Adipose tissue (tissue), 3 donors: Measurements from ENCODE around the gene TMEM161A. TPM values are rescaled to one million over a fixed set of nuclear protein-coding genes. Genes with fewer than 3 reads are reported as not detected.
A peak's percentile ranks its signal among the peaks of the same experiment; 100 is the strongest.
"Not testable (repeated sequence)": the region's sequence is repeated elsewhere in the genome, so short reads cannot be mapped to it uniquely, and the experiment has no call there.

Experiments used
- H3K27ac ChIP-seq: one replicate; pipeline ENCODE4 v1.5.1; 2013; ENCODE audit warnings: low read depth, low read length
- WGBS, 3 donors: extraction: QIAGEN DNeasy Blood & Tissue Kit; methylation state at CpG; one replicate each; pipeline ENCODE4 v1.1.7; 2013; 5-methylcytosine and 5-hydroxymethylcytosine counted together
- polyA plus RNA-seq, 3 donors: library from polyadenylated mRNA; stranded (reverse); fragments of 200-250 nt; gene quantifications; one replicate each; pipeline ENCODE4 v1.2.3, GENCODE V29; 2013
- donor health status: healthy with polysubstance abuse.
- donor health status: Bipolar disorder and iron deficiency.
- donor health status: healthy.

The TMEM161A gene
- polyA plus RNA-seq = 10 to 100 TPM in 2 of 3 donors, 1 to 10 TPM in 1; 8.7 to 21.8 (median 19.0) TPM

DNA sequence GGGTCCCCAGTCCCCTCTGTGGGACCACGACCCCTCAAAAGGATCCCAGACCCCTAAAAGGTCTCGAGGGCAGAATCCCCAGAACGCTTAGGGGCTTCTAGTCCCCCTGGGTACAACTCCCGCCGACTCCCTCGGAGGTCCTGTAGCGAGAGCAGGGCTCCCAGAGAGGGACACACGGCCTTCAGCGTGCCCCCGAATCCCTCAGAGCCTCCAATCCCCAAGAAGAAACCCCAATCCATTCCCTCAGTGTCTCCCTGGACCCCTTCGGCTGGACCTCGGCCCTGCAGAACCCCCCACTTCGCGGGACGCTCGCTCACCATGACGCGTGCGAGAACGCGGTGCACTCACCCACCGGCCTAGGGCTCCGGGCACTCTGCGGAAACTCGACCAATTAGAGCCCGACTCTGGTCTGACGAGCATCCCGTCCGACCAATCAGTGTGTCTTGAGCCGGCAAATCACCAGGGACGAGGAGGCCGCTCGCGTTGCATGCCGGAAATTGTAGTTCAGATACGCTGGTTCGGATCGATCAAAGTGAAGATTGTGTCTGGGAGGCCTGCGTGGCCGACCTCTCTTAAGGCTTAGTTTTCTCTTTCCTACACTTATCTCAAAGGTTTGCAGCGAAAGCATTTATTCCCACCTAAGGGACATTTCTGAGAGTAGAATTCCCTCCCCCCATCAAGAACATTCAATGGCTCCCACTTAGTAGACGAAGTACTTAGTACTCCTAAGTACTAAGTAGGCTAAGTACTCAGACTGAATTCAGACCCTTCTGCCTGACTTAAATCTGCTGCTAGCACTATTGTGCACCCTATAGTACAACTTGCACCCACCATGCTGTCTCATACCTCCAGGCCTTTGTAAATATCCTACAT is at the start of gene TMEM161A:
TSS of gene TMEM161A (minus strand) at position 370 of the 873 bp plus-strand sequence. CDS start at position 320, 50 bp downstream.
- no peak within 1 kb of the TSS for H3K27ac ChIP-seq
- WGBS, 3 donors = 2 to 3% (median 3%) methylated on average over 42 of the region's 42 CpGs

- peak overlapping the region; percentile 84 for H3K27ac ChIP-seq
- 93 to 97% (median 96%) methylated on average over 14 of the region's 14 CpGs for WGBS, 3 donors
Measured at GRCh38 chr19:19186742-19187141, 48.5 kb upstream of the TMEM161A start.

DNA sequence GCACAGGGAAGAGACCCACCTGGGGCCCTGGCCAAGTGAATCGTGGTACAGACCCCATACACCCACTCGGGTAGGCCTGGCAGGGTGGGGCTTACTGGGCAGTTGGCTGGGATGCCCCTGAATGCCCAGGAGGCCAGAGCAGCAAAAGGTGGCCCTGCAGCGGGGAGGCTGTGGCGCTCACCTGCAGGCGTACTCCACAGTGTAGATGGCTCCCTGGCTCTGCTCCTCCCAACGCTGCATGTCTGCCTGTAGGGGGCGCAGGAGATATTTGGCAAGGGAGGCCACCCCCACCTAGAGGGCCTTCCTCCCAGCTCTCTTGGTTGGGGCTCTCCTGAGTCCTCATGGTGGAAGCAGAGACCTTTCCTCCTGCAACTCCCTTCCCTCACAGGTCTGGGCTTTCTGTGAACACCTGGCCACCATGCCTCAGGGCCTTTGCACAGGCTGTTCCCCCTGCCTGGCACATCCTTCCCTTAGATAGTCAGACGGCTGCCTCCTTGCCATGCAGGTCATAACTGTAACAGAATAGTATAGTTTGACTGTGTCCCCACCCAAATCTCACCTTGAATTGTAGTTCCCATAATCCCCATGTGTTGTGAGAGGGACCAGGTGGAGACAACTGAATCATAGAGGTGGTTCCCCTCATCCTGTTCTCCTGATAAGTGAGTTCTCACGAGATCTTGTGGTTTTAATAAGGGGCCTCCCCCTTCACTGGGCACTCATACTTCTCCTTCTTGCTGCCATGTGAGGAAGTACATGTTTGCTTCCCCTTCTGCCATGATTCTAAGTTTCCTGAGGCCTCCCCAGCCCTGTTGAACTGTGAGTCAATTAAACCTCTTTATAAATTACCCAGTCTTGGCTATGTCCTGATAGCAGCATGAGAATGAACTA is 47.8 kb upstream of the TMEM161A start:
- 58 to 69% (median 67%) methylated on average over 9 of the region's 9 CpGs for WGBS, 3 donors
- peak overlapping the region; percentile 84 for H3K27ac ChIP-seq

DNA sequence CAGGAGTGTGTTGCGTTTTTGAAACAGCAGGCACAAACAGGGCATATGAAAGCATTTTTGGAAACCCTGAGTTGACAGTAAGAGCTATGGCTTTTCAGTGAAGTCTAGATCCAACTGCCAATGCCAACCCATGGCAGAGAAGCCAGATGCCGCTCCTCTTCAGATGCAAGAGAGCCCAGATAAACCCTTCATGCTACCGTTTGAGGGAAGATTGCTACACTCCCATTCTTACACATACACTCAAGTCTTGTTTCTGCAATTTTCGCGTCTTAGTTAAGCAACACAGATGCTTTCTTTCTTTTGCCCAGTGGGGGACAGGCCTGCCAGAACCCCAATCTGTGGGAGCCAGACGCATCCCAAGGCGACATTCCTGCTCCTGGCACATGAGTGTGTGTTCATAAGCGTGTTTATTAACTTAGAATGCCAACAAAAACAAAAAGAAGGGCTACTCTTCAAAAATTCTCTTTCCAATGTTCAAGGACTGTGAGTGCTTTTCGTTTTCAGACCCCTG is 43.3 kb upstream of the TMEM161A start:
- H3K27ac ChIP-seq = no peak overlapping the region
- 66 to 88% (median 77%) methylated on average over 9 of the region's 9 CpGs for WGBS, 3 donors

DNA sequence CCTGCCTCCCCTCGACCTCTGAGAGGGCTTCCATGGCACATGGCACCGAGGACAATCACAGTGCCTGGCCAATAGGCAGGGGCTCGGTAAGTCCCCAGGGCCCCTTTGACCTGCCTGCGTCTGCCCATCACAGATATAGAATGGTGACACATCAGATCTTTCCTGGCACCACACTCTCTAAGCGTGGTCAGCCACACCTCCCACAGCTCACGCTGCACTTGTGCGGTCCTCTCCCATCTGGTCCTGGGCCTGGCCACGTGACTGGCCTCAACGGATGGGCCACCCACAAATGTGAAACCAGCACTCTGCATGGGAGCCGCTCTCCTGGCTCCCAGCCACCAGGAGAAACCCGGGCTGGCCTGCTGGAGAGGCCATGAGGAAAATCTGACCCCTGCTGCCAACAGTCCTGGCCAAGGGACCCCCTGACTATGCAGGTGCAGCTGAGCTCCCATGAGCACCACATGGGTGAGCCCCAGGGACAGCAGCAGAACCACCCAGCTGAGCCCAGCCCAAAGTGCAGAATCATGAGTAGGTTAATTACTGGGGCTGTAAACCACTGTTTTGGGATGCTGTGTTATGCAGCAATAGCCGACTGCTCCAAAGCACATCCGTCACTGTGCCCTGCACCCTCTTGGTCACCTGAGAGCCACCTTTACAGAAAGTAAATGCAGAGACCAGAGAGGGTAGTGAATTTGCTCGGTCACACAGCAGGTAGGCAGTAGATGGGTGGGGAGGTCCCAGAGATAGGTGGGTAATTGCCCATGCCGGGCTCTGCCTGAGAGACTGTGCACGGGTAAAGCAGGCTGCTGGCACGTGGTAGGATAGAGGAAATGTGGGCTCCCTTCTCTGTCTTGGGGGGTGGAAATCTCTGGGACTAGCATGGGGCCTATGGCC is 41.5 kb upstream of the TMEM161A start:
- WGBS, 3 donors = 88 to 89% (median 88%) methylated on average over 17 of the region's 17 CpGs
- no peak overlapping the region for H3K27ac ChIP-seq

GRCh38 chr19:19176950-19177349 is 38.7 kb upstream of the TMEM161A start:
- no peak overlapping the region for H3K27ac ChIP-seq
- WGBS, 3 donors = 87 to 92% (median 89%) methylated on average over 8 of the region's 8 CpGs

DNA sequence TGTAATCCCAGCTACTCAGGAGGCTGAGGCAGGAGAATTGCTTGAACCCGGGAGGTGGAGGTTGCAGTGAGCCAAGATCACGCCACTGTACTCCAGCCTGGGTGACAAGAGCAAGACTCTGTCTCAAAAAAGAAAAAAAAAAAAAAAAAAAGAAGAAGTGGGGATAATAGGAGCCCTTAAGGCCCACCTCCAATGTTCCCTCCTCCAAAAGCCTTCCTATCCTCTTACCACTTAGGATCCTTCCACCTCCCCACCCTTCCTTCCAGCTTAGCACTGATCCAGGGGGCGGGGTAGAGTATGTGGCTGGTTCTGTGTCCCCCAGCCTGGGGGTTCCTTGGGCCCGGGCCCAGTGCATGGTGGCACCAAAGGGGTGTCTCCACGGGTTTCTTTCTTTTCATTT is 35.0 kb upstream of the TMEM161A start:
- not testable (repeated sequence) for H3K27ac ChIP-seq
- 84 to 90% (median 89%) methylated on average over 4 to 5 of the region's 5 CpGs for WGBS, 3 donors

DNA sequence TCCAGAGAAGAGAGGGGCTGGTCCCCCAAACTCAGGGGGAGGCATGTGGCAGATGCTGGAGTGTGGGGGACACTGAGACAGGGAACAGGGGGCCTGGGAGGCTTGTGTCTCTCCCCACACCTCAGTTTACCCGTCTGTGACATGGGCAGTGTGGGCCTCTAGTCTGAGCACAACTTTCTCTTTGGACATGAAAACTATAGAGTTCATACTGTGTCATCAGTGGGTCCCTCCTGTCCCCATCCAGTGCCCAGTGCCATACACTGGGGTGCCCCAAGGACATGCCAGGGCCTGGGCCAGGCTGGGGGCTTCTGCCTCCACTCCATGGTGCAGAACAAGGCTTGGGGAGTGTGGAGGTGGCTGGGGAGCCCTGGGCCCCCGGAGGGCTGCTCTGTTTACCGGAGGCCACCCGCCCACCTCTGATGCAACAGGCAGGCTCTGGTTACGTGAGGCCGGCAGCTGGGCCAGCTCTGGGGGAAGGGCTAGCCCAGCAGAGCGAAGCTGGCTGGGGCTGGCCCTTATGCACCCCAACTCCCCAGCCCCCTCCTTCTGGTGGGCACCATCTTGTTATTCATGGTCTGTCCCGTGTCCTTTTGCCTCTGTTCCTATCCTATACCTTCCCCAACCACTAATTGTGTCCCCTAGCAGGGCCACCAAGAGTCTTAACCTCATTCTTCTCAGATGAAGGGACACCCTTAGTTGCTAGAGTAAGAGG is 33.7 kb upstream of the TMEM161A start:
- no peak overlapping the region for H3K27ac ChIP-seq
- 45 to 69% (median 52%) methylated on average over 7 to 8 of the region's 8 CpGs for WGBS, 3 donors

- WGBS, 3 donors = 69 to 89% (median 75%) methylated on average over 6 of the region's 6 CpGs
- H3K27ac ChIP-seq = no peak overlapping the region
Measured at GRCh38 chr19:19170873-19171672, 32.8 kb upstream of the TMEM161A start.

- WGBS, 3 donors = 12 to 16% (median 14%) methylated on average over 51 to 56 of the region's 56 CpGs
- no peak within 1 kb of the TSS for H3K27ac ChIP-seq
Measured at GRCh38 chr19:19170053-19170872, 32.0 kb upstream of the TMEM161A start, which contains the start of gene MEF2B. TSS of gene MEF2B (minus strand) at chr19:19170263. CDS start at chr19:19150735, 19,528 bp downstream.

GRCh38 chr19:19169236-19170052 is 31.2 kb upstream of the TMEM161A start:
- WGBS, 3 donors = 74 to 89% (median 84%) methylated on average over 9 of the region's 9 CpGs
- no peak overlapping the region for H3K27ac ChIP-seq

DNA sequence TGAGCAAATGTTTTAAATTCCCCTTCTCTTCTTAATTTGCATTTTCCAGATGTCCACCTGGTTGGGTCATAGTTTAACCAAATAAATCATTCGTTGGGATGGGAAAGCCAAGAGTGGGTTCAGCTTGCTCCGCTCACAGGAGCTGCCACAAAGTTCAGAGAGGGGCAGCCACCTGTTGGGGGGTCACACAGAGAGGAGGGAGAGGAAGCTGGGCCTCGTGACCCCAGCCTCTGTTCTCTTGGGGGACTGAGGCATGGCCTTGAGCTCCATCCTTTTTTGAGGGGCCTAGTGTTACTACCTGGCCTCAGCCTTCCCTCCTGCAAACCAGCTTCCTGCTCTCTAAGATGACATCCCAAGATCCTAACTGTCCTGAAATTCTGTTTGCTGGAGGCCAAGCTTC is 29.3 kb upstream of the TMEM161A start:
- no peak overlapping the region for H3K27ac ChIP-seq
- WGBS, 3 donors = 76 to 86% (median 83%) methylated on average over 3 of the region's 3 CpGs

DNA sequence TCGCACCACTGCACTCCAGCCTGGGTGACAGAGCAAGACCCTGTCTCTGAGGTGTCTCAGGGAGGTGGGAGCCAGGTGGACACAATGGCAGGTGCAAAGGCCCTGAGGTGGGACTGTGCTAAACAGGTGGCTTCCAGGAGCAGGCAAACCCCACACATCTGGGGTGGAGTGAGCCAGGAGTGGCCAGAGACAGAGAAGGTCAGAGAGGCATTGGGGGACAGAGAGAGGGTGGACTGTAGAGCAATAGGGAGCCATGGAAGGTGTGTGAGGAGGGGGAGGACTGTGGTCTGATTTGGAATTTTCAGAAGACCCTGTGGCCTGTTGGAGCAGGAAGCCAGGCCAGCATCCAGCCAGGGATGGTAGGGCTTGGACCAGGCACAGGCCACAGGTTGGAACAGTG is 27.1 kb upstream of the TMEM161A start:
- no peak overlapping the region for H3K27ac ChIP-seq
- 96 to 100% (median 100%) methylated on average over 1 of the region's 1 CpG for WGBS, 3 donors

DNA sequence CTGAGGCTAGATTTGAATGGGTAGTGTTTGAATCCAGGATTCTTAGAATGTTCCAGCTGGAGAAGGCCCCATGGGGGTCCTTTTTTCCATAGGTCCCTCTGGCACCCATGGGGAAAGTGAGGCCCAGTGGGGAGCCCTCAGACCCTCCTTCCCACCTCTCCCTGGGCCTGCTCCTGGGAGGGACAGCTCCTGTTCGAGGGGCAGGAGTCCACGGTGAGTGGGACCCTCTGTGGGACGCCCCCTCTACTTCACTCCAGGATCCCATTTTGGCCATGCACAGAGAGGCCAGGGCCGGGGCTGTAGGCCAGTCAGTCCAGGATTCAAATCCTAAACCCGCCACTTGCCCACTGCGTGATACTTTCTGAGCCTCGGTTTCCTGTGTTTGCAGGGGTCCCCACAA is 24.2 kb upstream of the TMEM161A start:
- no peak overlapping the region for H3K27ac ChIP-seq
- 90 to 94% (median 93%) methylated on average over 7 of the region's 7 CpGs for WGBS, 3 donors

DNA sequence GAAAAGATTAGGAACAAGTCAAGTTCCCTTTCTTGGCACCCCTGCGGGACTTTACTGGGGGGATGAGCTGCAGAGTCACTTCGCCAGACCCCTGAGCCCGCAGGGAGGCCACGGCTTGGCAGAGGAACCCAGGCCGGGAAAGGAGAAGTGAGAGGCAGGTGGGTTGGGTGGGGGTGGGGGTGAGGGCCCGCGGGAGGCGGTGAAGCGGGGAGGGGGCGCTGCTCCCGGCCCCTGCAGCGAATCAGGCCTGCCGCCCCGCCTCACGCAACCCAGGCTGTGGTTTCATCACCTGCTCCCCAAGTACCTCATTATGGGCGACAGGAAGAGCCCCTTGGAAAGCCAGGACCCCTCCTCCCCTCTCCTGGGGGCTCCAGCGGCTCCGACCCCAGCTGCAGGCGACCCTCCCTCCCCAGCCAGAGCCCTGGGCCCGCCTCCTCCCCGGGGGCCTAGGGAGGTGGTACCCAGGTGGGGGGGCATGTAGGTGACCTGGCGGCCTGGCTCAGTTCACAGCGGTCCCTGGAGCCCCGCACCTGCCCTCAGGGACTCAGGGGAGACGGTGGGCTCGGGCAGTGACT is 22.3 kb upstream of the TMEM161A start:
- H3K27ac ChIP-seq = no peak overlapping the region
- WGBS, 3 donors = 54 to 57% (median 57%) methylated on average over 22 to 26 of the region's 26 CpGs
